Karpas-422 (cell line): Measurements from ENCODE around the gene ACTN4. TPM values are rescaled to one million over a fixed set of nuclear protein-coding genes. Genes with fewer than 3 reads are reported as not detected.
A peak's percentile ranks its signal among the peaks of the same experiment; 100 is the strongest.

ENCODE experiments used
- DNase-seq: peaks from one replicate; pipeline ENCODE4 v3.0.0-alpha.2; 2015
- H2AFZ ChIP-seq: fragments of 200-600 bp; sonication (generic); 2 replicates; pipeline ENCODE4 v1.6.1; 2014; ENCODE audit warnings: antibody characterized with exemption, low read length, mixed read lengths
- H3K27ac ChIP-seq: fragments of 200-600 bp; sonication (generic); 2 replicates; pipeline ENCODE4 v1.5.1; 2014; ENCODE audit warnings: mild to moderate bottlenecking, low read length, moderate library complexity
- H3K27me3 ChIP-seq: fragments of 200-600 bp; sonication (generic); 2 replicates; pipeline ENCODE4 v1.6.1; 2014; ENCODE audit warnings: low read length, mixed read lengths
- H3K36me3 ChIP-seq: fragments of 200-600 bp; sonication (generic); 2 replicates; pipeline ENCODE4 v1.6.1; 2014; ENCODE audit warnings: low read length, mixed read lengths; ENCODE audit not compliant: insufficient read depth
- H3K4me1 ChIP-seq: fragments of 200-600 bp; sonication (generic); 2 replicates; pipeline ENCODE4 v1.6.1; 2014; ENCODE audit warnings: mild to moderate bottlenecking, low read length, mixed read lengths
- H3K4me2 ChIP-seq: fragments of 200-600 bp; sonication (generic); 2 replicates; pipeline ENCODE4 v1.6.1; 2014; ENCODE audit warnings: low read length, low read depth, mild to moderate bottlenecking; ENCODE audit not compliant: poor library complexity, severe bottlenecking
- H3K4me3 ChIP-seq: fragments of 200-600 bp; sonication (generic); 2 replicates; pipeline ENCODE4 v1.5.1; 2014; ENCODE audit warnings: mild to moderate bottlenecking, antibody characterized with exemption, low read length, mixed read lengths
- H3K79me2 ChIP-seq: fragments of 200-600 bp; sonication (generic); 2 replicates; pipeline ENCODE4 v1.6.1; 2014; ENCODE audit warnings: mild to moderate bottlenecking, low read length, mixed read lengths
- H3K9ac ChIP-seq: fragments of 200-600 bp; sonication (generic); 2 replicates; pipeline ENCODE4 v1.6.0; 2014; ENCODE audit warnings: low read length
- H3K9me2 ChIP-seq: fragments of 200-600 bp; sonication (generic), shearing (Covaris generic); replicated peaks from 2 replicates; pipeline ENCODE4 v1.6.0; 2014; ENCODE audit warnings: mild to moderate bottlenecking, low read length, moderate library complexity; ENCODE audit not compliant: insufficient read depth
- H3K9me3 ChIP-seq: fragments of 300-700, 200-600 bp; sonication (generic); 2 replicates; pipeline ENCODE4 v1.6.1; 2014; ENCODE audit warnings: low read length, mixed read lengths
- H4K20me1 ChIP-seq: fragments of 200-600 bp; sonication (generic); 2 replicates; pipeline ENCODE4 v1.6.1; 2014; ENCODE audit warnings: mild to moderate bottlenecking, antibody characterized with exemption, low read length, low read depth; ENCODE audit not compliant: insufficient read depth
- total RNA-seq: library from RNA; depleted of rRNA; stranded (reverse); fragments of >200 nt; shearing (Covaris generic); gene quantifications from 2 replicates; pipeline ENCODE4 v1.2.3, GENCODE V29; 2014; ENCODE audit warnings: low replicate concordance

ACTN4 gene
- total RNA-seq, 1 experiment from 2014 or later: 54.6 TPM

- Histone ChIP-seq H3K9ac (no peak overlapping the region), H2AFZ (no peak overlapping the region), H3K9me2 (no peaks in the 10 kb centered on the region), H3K36me3 (0 out of 2 replicates have a peak, but pooled peaks cover 3% of the 10 kb centered on the region), H3K4me3 (no peak overlapping the region), H3K4me1 (peaks cover 28% of the 10 kb centered on the region), H3K27ac (no peak overlapping the region), H3K4me2 (no peak overlapping the region), H3K9me3 (no peaks in the 10 kb centered on the region), H4K20me1 (peaks cover 12% of the 10 kb centered on the region; the same call in 1 of the 2 replicates), H3K27me3 (no peaks in the 10 kb centered on the region), H3K79me2 (peaks cover 97% of the 10 kb centered on the region)
- no peak for DNase-seq
These were observed 34.9 kb downstream of the ACTN4 start for GRCh38 chr19:38682195-38682867.

DNA sequence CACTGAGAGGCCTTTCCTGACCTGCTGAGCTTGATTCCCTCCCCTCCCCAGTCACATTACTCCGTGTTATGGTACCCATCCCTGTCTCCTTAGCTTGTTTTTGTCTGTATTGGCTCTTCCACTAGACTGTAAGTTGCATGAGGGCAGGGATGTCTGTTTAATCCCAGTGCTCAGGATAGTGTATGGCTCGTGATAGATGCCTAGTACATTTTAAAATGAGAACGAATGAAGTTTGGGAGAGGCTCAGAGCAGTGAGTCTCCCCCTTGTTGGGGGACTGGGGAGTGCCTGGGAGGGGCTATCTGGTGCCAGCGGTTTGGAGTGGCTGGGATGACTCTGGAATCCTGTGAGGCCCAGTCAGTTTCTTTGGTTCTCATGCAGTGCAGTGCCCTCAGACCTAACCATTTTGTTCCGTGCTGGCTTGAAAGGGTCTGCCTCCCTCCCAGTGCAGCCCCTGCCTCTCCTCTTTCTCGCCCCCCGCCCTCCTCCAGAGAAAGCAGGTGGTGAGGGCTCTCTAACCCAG is 35.5 kb downstream of the ACTN4 start:
- H3K9me2 ChIP-seq: no peaks in the 10 kb centered on the region
- H3K9me3 ChIP-seq: no peaks in the 10 kb centered on the region
- no peaks in the 10 kb centered on the region for H3K27me3 ChIP-seq
- no peak overlapping the region for H3K4me3 ChIP-seq
- H3K27ac ChIP-seq: no peak overlapping the region
- no peak overlapping the region for H3K4me2 ChIP-seq
- peaks cover 28% of the 10 kb centered on the region for H3K4me1 ChIP-seq
- H2AFZ ChIP-seq: no peak overlapping the region
- no peak for DNase-seq
- H3K36me3 ChIP-seq: 0 out of 2 replicates have a peak, but pooled peaks cover 3% of the 10 kb centered on the region
- H4K20me1 ChIP-seq: peaks cover 11% of the 10 kb centered on the region; the same call in 1 of the 2 replicates
- H3K79me2 ChIP-seq: peaks cover 97% of the 10 kb centered on the region
- H3K9ac ChIP-seq: no peak overlapping the region

DNA sequence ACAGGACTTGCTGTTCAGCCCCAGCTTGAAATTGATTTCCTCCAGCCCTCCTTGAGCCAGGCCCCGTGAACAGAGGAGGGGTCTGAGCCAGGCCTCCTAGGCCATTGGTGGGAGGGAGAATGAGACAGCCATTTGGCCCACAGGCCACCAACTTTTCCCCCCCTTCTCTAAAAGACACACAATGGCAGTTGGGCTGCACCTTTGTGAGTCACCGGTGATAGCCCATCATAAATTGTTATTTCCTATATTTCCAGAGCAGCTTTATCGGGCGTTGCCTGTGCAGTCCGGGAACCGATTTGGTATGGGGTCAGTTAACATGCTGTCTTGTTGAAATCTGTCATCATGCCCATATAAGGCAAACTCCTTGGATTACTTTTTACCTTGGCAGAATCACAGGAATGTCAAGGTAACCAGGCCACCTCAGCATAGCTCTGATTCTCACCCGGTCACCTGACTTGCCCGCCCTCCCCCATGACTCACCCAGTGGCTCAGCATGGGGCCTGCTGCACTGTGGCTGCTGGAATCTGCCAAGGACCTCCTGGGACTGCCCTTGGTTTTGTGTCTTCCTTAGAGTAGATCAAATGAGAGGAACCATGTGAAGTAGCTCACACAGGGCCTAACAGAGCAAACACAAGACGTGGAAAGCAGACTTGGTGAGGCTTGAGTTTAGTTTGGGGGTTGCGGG is 36.1 kb downstream of the ACTN4 start:
- no peak overlapping the region for H3K27ac ChIP-seq
- peaks cover 97% of the 10 kb centered on the region for H3K79me2 ChIP-seq
- DNase-seq: no peak
- no peak overlapping the region for H3K9ac ChIP-seq
- no peaks in the 10 kb centered on the region for H3K27me3 ChIP-seq
- no peaks in the 10 kb centered on the region for H3K9me2 ChIP-seq
- H2AFZ ChIP-seq: no peak overlapping the region
- H3K4me2 ChIP-seq: no peak overlapping the region
- H3K4me1 ChIP-seq: peaks cover 30% of the 10 kb centered on the region
- H3K9me3 ChIP-seq: no peaks in the 10 kb centered on the region
- 0 out of 2 replicates have a peak, but pooled peaks cover 3% of the 10 kb centered on the region for H3K36me3 ChIP-seq
- no peak overlapping the region for H3K4me3 ChIP-seq
- peaks cover 7% of the 10 kb centered on the region; the same call in 1 of the 2 replicates for H4K20me1 ChIP-seq

DNA sequence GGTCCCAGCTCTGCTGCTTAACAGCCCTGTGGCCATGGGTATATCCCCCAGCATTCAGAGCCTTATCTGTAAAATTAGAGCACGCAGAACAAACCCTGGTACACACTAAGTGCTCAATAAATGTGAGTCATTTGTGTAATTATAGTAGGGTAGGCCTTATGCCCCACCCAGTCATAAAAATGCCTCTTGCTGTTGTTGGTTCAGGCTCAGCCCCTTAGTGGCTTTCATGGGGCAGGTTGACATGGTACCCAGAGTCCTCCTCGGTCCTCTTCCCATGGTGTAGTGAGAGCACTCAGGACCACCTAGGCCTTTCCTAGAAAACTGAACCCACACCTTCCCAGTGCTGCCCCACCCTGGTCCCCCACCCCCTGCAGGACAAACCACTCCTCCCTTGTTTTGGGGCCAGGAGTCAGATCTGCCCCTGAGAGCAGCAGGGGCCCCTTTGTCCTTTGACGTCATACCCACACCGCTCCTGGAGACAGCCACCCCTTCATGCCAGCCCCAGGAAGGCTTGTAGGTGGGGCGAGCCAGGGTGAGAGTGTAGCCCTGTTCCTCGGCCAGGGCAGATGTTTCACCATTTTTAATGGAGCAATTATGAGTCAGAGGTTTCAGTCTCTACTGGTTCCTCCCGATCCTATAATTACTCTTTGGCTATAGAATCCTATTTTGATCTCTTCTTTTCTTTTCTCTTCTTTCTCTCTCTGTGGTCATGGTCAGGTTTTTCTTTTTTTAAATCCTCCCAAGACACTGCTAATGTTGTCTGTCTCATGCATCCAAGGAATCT is 36.8 kb downstream of the ACTN4 start:
- H3K9ac ChIP-seq: no peak overlapping the region
- H3K4me2 ChIP-seq: no peak overlapping the region
- H3K4me1 ChIP-seq: peaks cover 33% of the 10 kb centered on the region
- H3K4me3 ChIP-seq: no peak overlapping the region
- 0 out of 2 replicates have a peak, but pooled peaks cover 7% of the 10 kb centered on the region for H4K20me1 ChIP-seq
- 0 out of 2 replicates have a peak, but pooled peaks cover 3% of the 10 kb centered on the region for H3K36me3 ChIP-seq
- H3K27ac ChIP-seq: no peak overlapping the region
- H3K9me2 ChIP-seq: no peaks in the 10 kb centered on the region
- no peak for DNase-seq
- no peak overlapping the region for H2AFZ ChIP-seq
- H3K27me3 ChIP-seq: no peaks in the 10 kb centered on the region
- peaks cover 97% of the 10 kb centered on the region for H3K79me2 ChIP-seq
- H3K9me3 ChIP-seq: no peaks in the 10 kb centered on the region

- no peaks in the 10 kb centered on the region for H3K27me3 ChIP-seq
- H3K27ac ChIP-seq: no peak overlapping the region
- 0 out of 2 replicates have a peak, but pooled peaks cover 3% of the 10 kb centered on the region for H4K20me1 ChIP-seq
- H3K36me3 ChIP-seq: 0 out of 2 replicates have a peak, but pooled peaks cover 3% of the 10 kb centered on the region
- no peak overlapping the region for H3K4me3 ChIP-seq
- H3K9ac ChIP-seq: peak overlapping the region; percentile 11; the same call in 1 of the 2 replicates
- no peak overlapping the region for H2AFZ ChIP-seq
- peaks cover 97% of the 10 kb centered on the region for H3K79me2 ChIP-seq
- H3K4me2 ChIP-seq: no peak overlapping the region
- H3K9me3 ChIP-seq: no peaks in the 10 kb centered on the region
- no peaks in the 10 kb centered on the region for H3K9me2 ChIP-seq
- no peak for DNase-seq
- H3K4me1 ChIP-seq: peaks cover 33% of the 10 kb centered on the region
These were observed 37.6 kb downstream of the ACTN4 start for GRCh38 chr19:38684862-38685665.

DNA sequence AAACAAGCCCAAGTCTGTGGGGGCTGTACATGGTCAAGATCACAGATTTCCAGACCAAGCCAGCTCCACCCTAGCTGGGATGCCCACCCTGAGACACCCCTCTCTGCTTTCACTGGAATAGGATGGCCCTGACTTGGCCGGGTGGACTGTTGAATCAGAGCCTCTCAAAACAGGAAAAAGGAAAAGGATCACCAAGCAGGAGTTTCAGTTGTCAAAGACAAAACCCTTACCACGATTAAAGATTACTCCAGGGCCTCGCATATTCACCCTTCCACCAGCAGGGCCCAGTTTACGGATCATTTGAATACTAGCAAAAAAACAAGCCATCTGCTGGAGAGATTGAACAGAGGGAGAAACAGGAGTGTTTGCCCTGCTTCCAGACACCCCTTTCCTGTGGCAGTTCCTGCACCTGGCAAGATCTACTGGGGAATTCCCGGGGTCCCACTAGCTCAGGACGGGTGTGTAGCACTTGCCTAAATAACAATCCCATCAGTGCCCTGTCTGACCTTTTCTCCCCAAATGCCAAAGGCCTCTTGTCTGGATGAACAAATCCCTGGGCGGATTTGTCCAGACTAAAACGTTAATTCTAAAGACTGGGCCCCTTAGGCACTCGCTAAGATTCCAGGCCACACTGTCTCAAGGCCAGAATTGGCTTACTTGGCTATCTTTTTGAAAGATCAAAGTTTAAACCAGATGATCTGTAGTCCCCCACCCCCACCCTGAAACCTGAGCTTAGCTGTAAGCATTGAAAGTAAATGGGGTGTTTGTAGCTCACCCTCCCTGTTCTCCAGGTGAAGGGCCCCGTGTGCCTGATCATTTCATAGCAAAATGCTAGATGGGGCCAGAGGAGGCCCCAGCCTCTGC is 38.4 kb downstream of the ACTN4 start:
- H3K4me1 ChIP-seq: peaks cover 33% of the 10 kb centered on the region
- 0 out of 2 replicates have a peak, but pooled peaks cover 3% of the 10 kb centered on the region for H3K36me3 ChIP-seq
- peak overlapping the region; percentile 11; the same call in 1 of the 2 replicates for H3K9ac ChIP-seq
- peak overlapping the region; percentile 44 for H3K27ac ChIP-seq
- H3K79me2 ChIP-seq: peaks cover 98% of the 10 kb centered on the region
- H2AFZ ChIP-seq: no peak overlapping the region
- H3K4me2 ChIP-seq: no peak overlapping the region
- no peaks in the 10 kb centered on the region for H3K9me3 ChIP-seq
- no peaks in the 10 kb centered on the region for H3K9me2 ChIP-seq
- no peak overlapping the region for H3K4me3 ChIP-seq
- DNase-seq: no peak
- peaks cover 4% of the 10 kb centered on the region; the same call in 1 of the 2 replicates for H4K20me1 ChIP-seq
- H3K27me3 ChIP-seq: no peaks in the 10 kb centered on the region

DNA sequence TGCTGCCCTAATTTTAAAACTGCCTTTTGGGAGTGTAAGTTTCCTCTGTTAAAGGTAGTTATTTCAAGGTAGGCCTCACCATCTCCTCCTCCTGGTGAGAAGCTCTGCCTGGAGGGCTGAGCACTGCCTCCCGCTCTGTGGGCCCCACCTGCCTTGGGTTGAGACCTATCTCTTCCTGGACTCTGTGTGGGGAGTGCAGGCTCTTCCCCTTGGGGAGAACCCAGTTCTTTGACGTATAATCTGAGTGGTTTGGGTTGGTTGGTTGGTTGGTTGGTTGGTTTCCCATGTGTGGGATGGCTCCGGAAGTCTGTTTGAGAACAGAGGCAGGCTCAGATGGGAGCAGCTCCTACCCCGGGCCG is 39.1 kb downstream of the ACTN4 start:
- H3K27ac ChIP-seq: no peak overlapping the region

More for the DNA sequence above, 39.1 kb downstream of the ACTN4 start:
- Histone ChIP-seq H3K9ac (no peak overlapping the region), H3K79me2 (peaks cover 97% of the 10 kb centered on the region), H3K4me3 (no peak overlapping the region), H3K4me1 (peaks cover 33% of the 10 kb centered on the region), H3K4me2 (no peak overlapping the region), H3K27me3 (no peaks in the 10 kb centered on the region), H3K36me3 (0 out of 2 replicates have a peak, but pooled peaks cover under 1% of the 10 kb centered on the region), H4K20me1 (peaks cover 4% of the 10 kb centered on the region; the same call in 1 of the 2 replicates), H2AFZ (no peak overlapping the region), H3K9me3 (no peaks in the 10 kb centered on the region), H3K9me2 (no peaks in the 10 kb centered on the region)
- no peak for DNase-seq
